GM12878 (cell line): ENCODE measurements around the gene PLSCR1. TPM values are rescaled to one million over a fixed set of nuclear protein-coding genes. Genes with fewer than 3 reads are reported as not detected.

Source experiments
- ATAC-seq: fragments of 200-7000 bp; cut with Tn5 transposase; 3 replicates; pipeline ENCODE4 v1.9.1; 2020; ENCODE audit warnings: mild to moderate bottlenecking, moderate library complexity
- BruUV-seq: library from RNA; stranded (reverse); fragments of 400-500 nt; replicated peaks from 2 replicates; lab custom pipeline; 2021; lab: Mats Ljungman, UMichigan
- CTCF ChIA-PET: fragments of 300-600 bp; sonication (Branson Sonifier 250); formaldehyde crosslinking; extraction: SDS; loops from one replicate; lab custom pipeline; 2021; ENCODE audit warnings: inconsistent platforms; lab: Yijun Ruan, JAX
- POLR2A ChIA-PET: fragments of 350-600 bp; formaldehyde crosslinking; extraction: SDS; loops from one replicate; lab custom pipeline; 2021; ENCODE audit warnings: inconsistent platforms; lab: Charles Lee
- RAD21 ChIA-PET: fragments of 300-600 bp; sonication (Branson Sonifier 250); formaldehyde crosslinking; loops from one replicate; lab custom pipeline; 2023; ENCODE audit warnings: antibody characterized with exemption; ENCODE audit not compliant: unreplicated experiment; lab: Charles Lee
- SMC1A ChIA-PET: fragments of 300-600 bp; sonication (Branson Sonifier 250); formaldehyde crosslinking; loops from one replicate; lab custom pipeline; 2023; ENCODE audit not compliant: unreplicated experiment, uncharacterized antibody; lab: Charles Lee
- DNase-seq: peaks from one replicate; pipeline ENCODE4 v3.0.0-alpha.2; 2011; ENCODE audit warnings: low read depth, low spot score
- FAIRE-seq: peaks from 3 replicates; lab custom pipeline; 2011; peaks lifted over from hg19 to GRCh38; lab: Jason Lieb, UNC
- H2AFZ ChIP-seq: 2 replicates; pipeline ENCODE4 v1.6.0; 2011; ENCODE audit warnings: low read depth, low read length, control low read depth; ENCODE audit not compliant: control insufficient read depth
- H3K27ac ChIP-seq: 2 replicates; pipeline ENCODE4 v1.5.1; 2011; ENCODE audit warnings: control low read depth; ENCODE audit not compliant: control insufficient read depth, insufficient read depth
- H3K27me3 ChIP-seq, 2 experiments: replicated peaks in 1 of 2; 2 replicates each; pipeline versions ENCODE4 v1.6.0 to v1.6.1; 2011; ENCODE audit warnings: low read length in 1 of 2; ENCODE audit not compliant: control insufficient read depth in 2 of 2, insufficient read depth in 2 of 2
- H3K36me3 ChIP-seq, 2 experiments: 2 replicates each; pipeline ENCODE4 v1.5.1; 2011; ENCODE audit warnings: low read length in 1 of 2; ENCODE audit not compliant: control insufficient read depth in 2 of 2, insufficient read depth in 2 of 2
- H3K4me1 ChIP-seq: 2 replicates; pipeline ENCODE4 v1.6.1; 2011; ENCODE audit warnings: mild to moderate bottlenecking, low read length, moderate library complexity, mixed read lengths; ENCODE audit not compliant: control insufficient read depth, insufficient read depth
- H3K4me2 ChIP-seq: 2 replicates; pipeline ENCODE4 v1.6.0; 2011; ENCODE audit warnings: control low read depth; ENCODE audit not compliant: control insufficient read depth, insufficient read depth
- H3K4me3 ChIP-seq: fragments of 200-600 bp; sonication (generic); 2 replicates; pipeline ENCODE4 v1.5.1; 2016
- H3K79me2 ChIP-seq: 2 replicates; pipeline ENCODE4 v1.6.0; 2011; ENCODE audit warnings: low read length; ENCODE audit not compliant: control insufficient read depth, insufficient read depth
- H3K9ac ChIP-seq: 2 replicates; pipeline ENCODE4 v1.8.0; 2011; ENCODE audit warnings: low read length, control low read depth, mixed read lengths; ENCODE audit not compliant: control insufficient read depth, insufficient read depth
- H3K9me3 ChIP-seq: replicated peaks from 3 replicates; pipeline ENCODE4 v1.5.1; 2011; ENCODE audit warnings: mild to moderate bottlenecking, low read length; ENCODE audit not compliant: control insufficient read depth, insufficient read depth
- H4K20me1 ChIP-seq: 2 replicates; pipeline ENCODE4 v1.6.0; 2011; ENCODE audit not compliant: control insufficient read depth, insufficient read depth
- NFYB ChIP-seq: IDR thresholded peaks from 2 replicates; pipeline ENCODE4 v1.6.1; 2011; ENCODE audit warnings: low read depth, mild to moderate bottlenecking, low read length, improper control_type of control experiment, moderate library complexity; ENCODE audit not compliant: insufficient read depth
- SMAD1 ChIP-seq: fragments of 450-650 bp; IDR thresholded peaks from 2 replicates; pipeline ENCODE4 v1.6.1; 2018; ENCODE audit warnings: mild to moderate bottlenecking, low read depth; ENCODE audit not compliant: partially characterized antibody
- STAT1 ChIP-seq: fragments of 450-650 bp; conservative IDR thresholded peaks from 2 replicates; pipeline ENCODE4 v1.6.1; 2014; ENCODE audit warnings: antibody characterized with exemption, mild to moderate bottlenecking
- ZNF217 ChIP-seq: fragments of 450-650 bp; IDR thresholded peaks from 2 replicates; pipeline ENCODE4 v1.6.1; 2017; ENCODE audit warnings: antibody characterized with exemption, mild to moderate bottlenecking
- WGBS: methylation state at CpG from one replicate; pipeline ENCODE4 v1.1.6; 2016; ENCODE audit warnings: low lambda C conversion rate; ENCODE audit not compliant: insufficient replicate concordance, insufficient coverage; ENCODE audit errors: missing lambda C conversion rate; 5-methylcytosine and 5-hydroxymethylcytosine counted together
- in situ Hi-C: fragments of 300-500 bp; cut with MboI; formaldehyde crosslinking; loops from 9 replicates; pipeline ENCODE4 v1.14.3; 2018; ENCODE audit warnings: mixed read lengths
- intact Hi-C: fragments of 100-400 bp; cut with micrococcal nuclease; formaldehyde crosslinking; loops from one replicate; pipeline ENCODE4 v1.14.2; 2022; ENCODE audit not compliant: unreplicated experiment
- polyA plus RNA-seq, 11 experiments: library from polyadenylated mRNA; depleted of rRNA in 4 of 11; unstranded in 6 of 11; stranded (reverse) in 5 of 11; fragments of >200 nt; fragmentation: Nextera tagmentation in 4 of 11; fragmentation: Illumina TruSeq in 1 of 11; extraction: Ambion mirVana in 4 of 11; extraction: Trizol in 1 of 11; gene quantifications; 1 replicate in 1 of 11; 2 replicates in 10 of 11; pipeline versions ENCODE4 v1.2.1 to v1.2.3, GENCODE V29; 2011 to 2016; ENCODE audit warnings: inconsistent platforms in 2 of 11, missing spikeins in 2 of 11, low read depth in 1 of 11
- total RNA-seq, 4 experiments: library from RNA; depleted of rRNA in 3 of 4; stranded (reverse); fragments of >200 nt in 3 of 4; fragmentation: Illumina TruSeq in 1 of 4; extraction: Trizol in 1 of 4; gene quantifications; 2 replicates each; pipeline versions ENCODE4 v1.2.1 to v1.2.3, GENCODE V29; 2013 to 2021
- TF ChIP-seq, protein P1 (sequence below): IDR thresholded peaks from 2 replicates; pipeline ENCODE4 v1.6.1; 2011; ENCODE audit warnings: low read depth, low read length, improper control_type of control experiment, borderline replicate concordance
- TF ChIP-seq, protein P2 (sequence below): IDR thresholded peaks from 2 replicates; pipeline ENCODE4 v1.6.1; 2011; ENCODE audit warnings: low read depth, mild to moderate bottlenecking, low read length, moderate library complexity, borderline replicate concordance; ENCODE audit errors: extremely low read depth
- TF ChIP-seq, protein P3 (sequence below): fragments of 450-650 bp; IDR thresholded peaks from 2 replicates; pipeline ENCODE4 v1.6.1; 2016; ENCODE audit warnings: mild to moderate bottlenecking
- TF ChIP-seq, protein P4 (sequence below): fragments of 450-650 bp; formaldehyde crosslinking; IDR thresholded peaks from 2 replicates; pipeline ENCODE4 v1.5.0; 2022; ENCODE audit warnings: mild to moderate bottlenecking, missing genetic modification characterization
- TF ChIP-seq, protein P5 (sequence below): IDR thresholded peaks from 2 replicates; pipeline ENCODE4 v1.6.1; 2012; ENCODE audit warnings: mild to moderate bottlenecking, low read depth, low read length

The PLSCR1 gene
- total and polyA plus RNA-seq, 10 of the 15 experiments (the other 5 are each of a cell fraction or from before 2014, with no cell fraction given) = 35.4 to 77.8 (median 41.1) TPM

DNA sequence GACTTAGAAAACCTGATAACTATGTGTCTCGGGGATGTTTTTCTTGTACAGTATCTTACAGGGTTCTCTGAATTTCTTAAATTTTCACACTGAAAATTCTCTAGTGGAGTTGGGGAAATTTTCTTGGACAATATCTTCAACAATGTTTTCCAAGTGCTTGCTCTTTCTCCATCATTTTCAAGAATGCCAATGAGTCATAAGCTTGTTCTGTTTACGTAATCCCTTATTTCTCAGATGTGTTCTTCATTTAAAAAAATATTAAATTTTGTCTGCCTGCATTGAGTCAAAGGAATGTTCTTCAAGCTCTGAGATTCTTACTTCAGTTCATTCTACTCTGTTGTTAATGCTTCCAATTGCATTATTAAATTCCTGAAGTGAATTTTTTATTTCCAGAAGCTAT lies 53.1 kb downstream of the PLSCR1 start:
- FAIRE-seq (no peak), DNase-seq (no peak), ATAC-seq (no peak)
- ChIA-PET SMC1A (no interaction called here), POLR2A (interaction anchor here (0.6 kb wide), 1 partner anchor 31 kb away, joined by 4 read pairs; no protein-coding TSS in a partner anchor)
- BruUV-seq = no TSS peak
- H3K4me1 ChIP-seq = no peaks in the 10 kb centered on the region
- in situ Hi-C loops = no loop called here
- no peak overlapping the region for H3K9ac ChIP-seq
- no peak overlapping the region for H2AFZ ChIP-seq
- no peak overlapping the region for H3K27ac ChIP-seq
- H3K36me3 ChIP-seq = no peaks in the 10 kb centered on the region
- intact Hi-C loops = no loop called here
- H3K79me2 ChIP-seq = no peaks in the 10 kb centered on the region
- no peaks in the 10 kb centered on the region for H4K20me1 ChIP-seq
- TF ChIP-seq, protein P1, sequence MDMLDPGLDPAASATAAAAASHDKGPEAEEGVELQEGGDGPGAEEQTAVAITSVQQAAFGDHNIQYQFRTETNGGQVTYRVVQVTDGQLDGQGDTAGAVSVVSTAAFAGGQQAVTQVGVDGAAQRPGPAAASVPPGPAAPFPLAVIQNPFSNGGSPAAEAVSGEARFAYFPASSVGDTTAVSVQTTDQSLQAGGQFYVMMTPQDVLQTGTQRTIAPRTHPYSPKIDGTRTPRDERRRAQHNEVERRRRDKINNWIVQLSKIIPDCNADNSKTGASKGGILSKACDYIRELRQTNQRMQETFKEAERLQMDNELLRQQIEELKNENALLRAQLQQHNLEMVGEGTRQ = no peak
- no peak for TF ChIP-seq NFYB
- TF ChIP-seq, protein P2, sequence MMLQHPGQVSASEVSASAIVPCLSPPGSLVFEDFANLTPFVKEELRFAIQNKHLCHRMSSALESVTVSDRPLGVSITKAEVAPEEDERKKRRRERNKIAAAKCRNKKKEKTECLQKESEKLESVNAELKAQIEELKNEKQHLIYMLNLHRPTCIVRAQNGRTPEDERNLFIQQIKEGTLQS = no peak
- TF ChIP-seq, protein P3, sequence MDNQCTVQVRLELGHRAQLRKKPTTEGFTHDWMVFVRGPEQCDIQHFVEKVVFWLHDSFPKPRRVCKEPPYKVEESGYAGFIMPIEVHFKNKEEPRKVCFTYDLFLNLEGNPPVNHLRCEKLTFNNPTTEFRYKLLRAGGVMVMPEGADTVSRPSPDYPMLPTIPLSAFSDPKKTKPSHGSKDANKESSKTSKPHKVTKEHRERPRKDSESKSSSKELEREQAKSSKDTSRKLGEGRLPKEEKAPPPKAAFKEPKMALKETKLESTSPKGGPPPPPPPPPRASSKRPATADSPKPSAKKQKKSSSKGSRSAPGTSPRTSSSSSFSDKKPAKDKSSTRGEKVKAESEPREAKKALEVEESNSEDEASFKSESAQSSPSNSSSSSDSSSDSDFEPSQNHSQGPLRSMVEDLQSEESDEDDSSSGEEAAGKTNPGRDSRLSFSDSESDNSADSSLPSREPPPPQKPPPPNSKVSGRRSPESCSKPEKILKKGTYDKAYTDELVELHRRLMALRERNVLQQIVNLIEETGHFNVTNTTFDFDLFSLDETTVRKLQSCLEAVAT = no peak
- no peak for TF ChIP-seq SMAD1
- TF ChIP-seq, protein P4, sequence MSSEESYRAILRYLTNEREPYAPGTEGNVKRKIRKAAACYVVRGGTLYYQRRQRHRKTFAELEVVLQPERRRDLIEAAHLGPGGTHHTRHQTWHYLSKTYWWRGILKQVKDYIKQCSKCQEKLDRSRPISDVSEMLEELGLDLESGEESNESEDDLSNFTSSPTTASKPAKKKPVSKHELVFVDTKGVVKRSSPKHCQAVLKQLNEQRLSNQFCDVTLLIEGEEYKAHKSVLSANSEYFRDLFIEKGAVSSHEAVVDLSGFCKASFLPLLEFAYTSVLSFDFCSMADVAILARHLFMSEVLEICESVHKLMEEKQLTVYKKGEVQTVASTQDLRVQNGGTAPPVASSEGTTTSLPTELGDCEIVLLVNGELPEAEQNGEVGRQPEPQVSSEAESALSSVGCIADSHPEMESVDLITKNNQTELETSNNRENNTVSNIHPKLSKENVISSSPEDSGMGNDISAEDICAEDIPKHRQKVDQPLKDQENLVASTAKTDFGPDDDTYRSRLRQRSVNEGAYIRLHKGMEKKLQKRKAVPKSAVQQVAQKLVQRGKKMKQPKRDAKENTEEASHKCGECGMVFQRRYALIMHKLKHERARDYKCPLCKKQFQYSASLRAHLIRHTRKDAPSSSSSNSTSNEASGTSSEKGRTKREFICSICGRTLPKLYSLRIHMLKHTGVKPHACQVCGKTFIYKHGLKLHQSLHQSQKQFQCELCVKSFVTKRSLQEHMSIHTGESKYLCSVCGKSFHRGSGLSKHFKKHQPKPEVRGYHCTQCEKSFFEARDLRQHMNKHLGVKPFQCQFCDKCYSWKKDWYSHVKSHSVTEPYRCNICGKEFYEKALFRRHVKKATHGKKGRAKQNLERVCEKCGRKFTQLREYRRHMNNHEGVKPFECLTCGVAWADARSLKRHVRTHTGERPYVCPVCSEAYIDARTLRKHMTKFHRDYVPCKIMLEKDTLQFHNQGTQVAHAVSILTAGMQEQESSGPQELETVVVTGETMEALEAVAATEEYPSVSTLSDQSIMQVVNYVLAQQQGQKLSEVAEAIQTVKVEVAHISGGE (CRISPR knock-in tag) = no peak
- TF ChIP-seq, protein P5, sequence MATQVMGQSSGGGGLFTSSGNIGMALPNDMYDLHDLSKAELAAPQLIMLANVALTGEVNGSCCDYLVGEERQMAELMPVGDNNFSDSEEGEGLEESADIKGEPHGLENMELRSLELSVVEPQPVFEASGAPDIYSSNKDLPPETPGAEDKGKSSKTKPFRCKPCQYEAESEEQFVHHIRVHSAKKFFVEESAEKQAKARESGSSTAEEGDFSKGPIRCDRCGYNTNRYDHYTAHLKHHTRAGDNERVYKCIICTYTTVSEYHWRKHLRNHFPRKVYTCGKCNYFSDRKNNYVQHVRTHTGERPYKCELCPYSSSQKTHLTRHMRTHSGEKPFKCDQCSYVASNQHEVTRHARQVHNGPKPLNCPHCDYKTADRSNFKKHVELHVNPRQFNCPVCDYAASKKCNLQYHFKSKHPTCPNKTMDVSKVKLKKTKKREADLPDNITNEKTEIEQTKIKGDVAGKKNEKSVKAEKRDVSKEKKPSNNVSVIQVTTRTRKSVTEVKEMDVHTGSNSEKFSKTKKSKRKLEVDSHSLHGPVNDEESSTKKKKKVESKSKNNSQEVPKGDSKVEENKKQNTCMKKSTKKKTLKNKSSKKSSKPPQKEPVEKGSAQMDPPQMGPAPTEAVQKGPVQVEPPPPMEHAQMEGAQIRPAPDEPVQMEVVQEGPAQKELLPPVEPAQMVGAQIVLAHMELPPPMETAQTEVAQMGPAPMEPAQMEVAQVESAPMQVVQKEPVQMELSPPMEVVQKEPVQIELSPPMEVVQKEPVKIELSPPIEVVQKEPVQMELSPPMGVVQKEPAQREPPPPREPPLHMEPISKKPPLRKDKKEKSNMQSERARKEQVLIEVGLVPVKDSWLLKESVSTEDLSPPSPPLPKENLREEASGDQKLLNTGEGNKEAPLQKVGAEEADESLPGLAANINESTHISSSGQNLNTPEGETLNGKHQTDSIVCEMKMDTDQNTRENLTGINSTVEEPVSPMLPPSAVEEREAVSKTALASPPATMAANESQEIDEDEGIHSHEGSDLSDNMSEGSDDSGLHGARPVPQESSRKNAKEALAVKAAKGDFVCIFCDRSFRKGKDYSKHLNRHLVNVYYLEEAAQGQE = no peak
- no peak for TF ChIP-seq STAT1
- TF ChIP-seq ZNF217 = no peak
- TF ChIP-seq, all 136 proteins: peak for 0
- Histone ChIP-seq H3K9me3 (no peaks in the 10 kb centered on the region), H3K4me2 (no peak overlapping the region), H3K4me3 (no peak overlapping the region), H3K27me3 (no peaks in the 10 kb centered on the region)
- CTCF ChIA-PET = interaction anchor here (1.7 kb wide), 1 partner anchor 14 kb away, joined by 4 read pairs; no protein-coding TSS in a partner anchor
- 51% methylated on average over 2 of the region's 2 CpGs for WGBS
- RAD21 ChIA-PET = no interaction called here
